IPS-18c (cell line): ENCODE data around the gene KBTBD12.
"Not testable (repeated sequence)": the region's sequence is repeated elsewhere in the genome, so short reads cannot be mapped to it uniquely, and the experiment has no call there.

Source experiments
- H3K4me3 ChIP-seq: 2 replicates; pipeline ENCODE4 v1.7.0; 2013; ENCODE audit warnings: low read depth, mild to moderate bottlenecking, low read length, moderate library complexity; ENCODE audit not compliant: insufficient read depth
- H3K9me3 ChIP-seq: one replicate; pipeline ENCODE4 v1.6.1; 2013; ENCODE audit warnings: mild to moderate bottlenecking, low read length, moderate library complexity; ENCODE audit not compliant: control insufficient read depth, insufficient read depth

The KBTBD12 gene

GRCh38 chr3:127915115-127915936 lies at the start of gene KBTBD12:
Gene KBTBD12, plus strand, starts transcription at chr3:127915232. Its CDS starts 7,830 bp downstream, at chr3:127923062.
- no peaks in the 10 kb centered on the region for H3K9me3 ChIP-seq
- peak within 1 kb of the TSS; percentile 4; the same call in 1 of the 2 replicates for H3K4me3 ChIP-seq

GRCh38 chr3:127865941-127866340 lies 49.1 kb upstream of the KBTBD12 start:
- H3K9me3 ChIP-seq: no peaks in the 10 kb centered on the region
- no peak overlapping the region for H3K4me3 ChIP-seq

- Histone ChIP-seq H3K9me3 (no peaks in the 10 kb centered on the region), H3K4me3 (no peak overlapping the region)
Measured at GRCh38 chr3:127867412-127867811, 47.6 kb upstream of the KBTBD12 start.

GRCh38 chr3:127867986-127868385 lies 47.0 kb upstream of the KBTBD12 start:
- Histone ChIP-seq H3K4me3 (no peak overlapping the region), H3K9me3 (no peaks in the 10 kb centered on the region)

- no peak overlapping the region for H3K4me3 ChIP-seq
- H3K9me3 ChIP-seq: no peaks in the 10 kb centered on the region
Measured at GRCh38 chr3:127870156-127870555, 44.9 kb upstream of the KBTBD12 start.

GRCh38 chr3:127874097-127874496 lies 40.9 kb upstream of the KBTBD12 start:
- not testable (repeated sequence) for H3K4me3 ChIP-seq, H3K9me3 ChIP-seq

- no peak overlapping the region for H3K4me3 ChIP-seq
- H3K9me3 ChIP-seq: peaks cover 2% of the 10 kb centered on the region
Measured at GRCh38 chr3:127881586-127881985, 33.4 kb upstream of the KBTBD12 start.

GRCh38 chr3:127884041-127884440 lies 31.0 kb upstream of the KBTBD12 start:
- Histone ChIP-seq H3K4me3 (no peak overlapping the region), H3K9me3 (peaks cover 2% of the 10 kb centered on the region)

GRCh38 chr3:127886231-127886955 lies 28.6 kb upstream of the KBTBD12 start:
- Histone ChIP-seq H3K9me3 (peaks cover 3% of the 10 kb centered on the region), H3K4me3 (no peak overlapping the region)

GRCh38 chr3:127886956-127887231 lies 28.1 kb upstream of the KBTBD12 start:
- H3K9me3 ChIP-seq: peaks cover 3% of the 10 kb centered on the region
- H3K4me3 ChIP-seq: no peak overlapping the region

GRCh38 chr3:127887321-127887720 lies 27.7 kb upstream of the KBTBD12 start:
- peaks cover 3% of the 10 kb centered on the region for H3K9me3 ChIP-seq

GRCh38 chr3:127888156-127888555 lies 26.9 kb upstream of the KBTBD12 start:
- Histone ChIP-seq H3K9me3 (peaks cover 3% of the 10 kb centered on the region), H3K4me3 (no peak overlapping the region)

More at GRCh38 chr3:127887321-127887720, 27.7 kb upstream of the KBTBD12 start:
- H3K4me3 ChIP-seq: no peak overlapping the region

- H3K9me3 ChIP-seq: peaks cover 3% of the 10 kb centered on the region
Measured at GRCh38 chr3:127888564-127889107, 26.4 kb upstream of the KBTBD12 start.

GRCh38 chr3:127889461-127889863 lies 25.6 kb upstream of the KBTBD12 start:
- no peak overlapping the region for H3K4me3 ChIP-seq
- H3K9me3 ChIP-seq: peaks cover 3% of the 10 kb centered on the region

More at GRCh38 chr3:127888564-127889107, 26.4 kb upstream of the KBTBD12 start:
- H3K4me3 ChIP-seq: no peak overlapping the region

GRCh38 chr3:127889976-127890650 lies 24.9 kb upstream of the KBTBD12 start:
- Histone ChIP-seq H3K4me3 (no peak overlapping the region), H3K9me3 (peaks cover 3% of the 10 kb centered on the region)

GRCh38 chr3:127890651-127891290 lies 24.3 kb upstream of the KBTBD12 start:
- not testable (repeated sequence) for H3K4me3 ChIP-seq, H3K9me3 ChIP-seq

GRCh38 chr3:127894481-127894880 lies 20.6 kb upstream of the KBTBD12 start:
- Histone ChIP-seq H3K4me3 (no peak overlapping the region), H3K9me3 (peaks cover 3% of the 10 kb centered on the region)
